Stimulated activated CD8-positive, alpha-beta memory T cell treated with anti-CD3 and anti-CD28 coated beads, Interleukin-4, amount 100 ng/mL, for 24 hours (primary cell): ENCODE results near the gene RASA2.

Experiments
- DNase-seq: peaks from one replicate; pipeline ENCODE4 v3.0.0-alpha.2; 2020; ENCODE audit warnings: low read depth

The RASA2 gene

GRCh38 chr3:141538568-141539240 is 51.9 kb downstream of the RASA2 start:
- no peak for DNase-seq

GRCh38 chr3:141539431-141540187 is 52.8 kb downstream of the RASA2 start:
- DNase-seq, result no peak

GRCh38 chr3:141540531-141540930 is 53.7 kb downstream of the RASA2 start:
- DNase-seq, result no peak

- DNase-seq, result no peak
These were observed 55.6 kb downstream of the RASA2 start for GRCh38 chr3:141542202-141542969.

- no peak for DNase-seq
These were observed 56.2 kb downstream of the RASA2 start for GRCh38 chr3:141542989-141543388.

- no peak for DNase-seq
These were observed 57.9 kb downstream of the RASA2 start for GRCh38 chr3:141544697-141545096.

- no peak for DNase-seq
These were observed 59.3 kb downstream of the RASA2 start for GRCh38 chr3:141546081-141546480.

- DNase-seq, result no peak
These were observed 59.8 kb downstream of the RASA2 start for GRCh38 chr3:141546586-141546985.

GRCh38 chr3:141547791-141548190 is 61.0 kb downstream of the RASA2 start:
- DNase-seq, result no peak

- no peak for DNase-seq
These were observed 64.3 kb downstream of the RASA2 start for GRCh38 chr3:141550926-141551665.

- no peak for DNase-seq
These were observed 65.7 kb downstream of the RASA2 start for GRCh38 chr3:141552440-141552991.

GRCh38 chr3:141553055-141553454 is 66.2 kb downstream of the RASA2 start:
- DNase-seq, result no peak

GRCh38 chr3:141556034-141556433 is 69.2 kb downstream of the RASA2 start:
- DNase-seq, result no peak

GRCh38 chr3:141557961-141558706 is 71.3 kb downstream of the RASA2 start:
- no peak for DNase-seq

GRCh38 chr3:141561426-141562034 is 74.7 kb downstream of the RASA2 start:
- no peak for DNase-seq

GRCh38 chr3:141564241-141564640 is 77.4 kb downstream of the RASA2 start:
- DNase-seq, result no peak

- DNase-seq, result no peak
These were observed 83.2 kb downstream of the RASA2 start for GRCh38 chr3:141570068-141570467.

- DNase-seq, result no peak
These were observed 89.3 kb downstream of the RASA2 start for GRCh38 chr3:141575879-141576743.

- no peak for DNase-seq
These were observed 89.9 kb downstream of the RASA2 start for GRCh38 chr3:141576744-141577052.
